ENCODE measurements around the gene BABAM2. TPM values are rescaled to one million over a fixed set of nuclear protein-coding genes. Genes with fewer than 3 reads are reported as not detected.

Gene BABAM2
- total RNA-seq, 1 donor from 2014 or later: 34.6 TPM

DNA sequence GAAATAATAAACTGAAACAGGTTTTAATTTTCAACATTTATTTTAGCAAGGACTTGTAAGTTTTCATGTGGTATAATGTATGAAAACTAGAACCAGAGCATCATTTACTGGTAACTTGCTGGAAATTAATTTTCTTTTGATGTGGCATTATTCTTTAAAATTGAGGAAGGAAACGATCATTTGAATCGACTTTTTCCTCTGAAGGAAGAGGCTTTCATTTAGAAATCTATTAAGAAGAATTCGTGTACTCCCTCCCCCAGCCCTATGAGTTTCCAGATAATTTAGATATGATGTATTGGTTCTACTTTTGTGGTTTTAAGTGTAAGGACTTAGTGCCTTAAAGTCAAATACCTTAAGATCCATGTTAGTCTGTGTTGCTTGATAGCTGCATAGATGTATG is 2.5 kb downstream of the BABAM2 start:
- Mint-ChIP-seq H3K27ac (no peak overlapping the region), H3K36me3 (peaks cover 8% of the 10 kb centered on the region), H3K4me1 (peaks cover 17% of the 10 kb centered on the region), H3K9me3 (no peaks in the 10 kb centered on the region), H3K27me3 (ENCODE audit: insufficient read depth, low read depth) (peaks cover 2% of the 10 kb centered on the region), H3K4me3 (no peak overlapping the region)
- Histone ChIP-seq H3K27me3 (no peaks in the 10 kb centered on the region), H3K9me3 (ENCODE audit: low read depth) (no peaks in the 10 kb centered on the region), H3K4me2 (no peak overlapping the region), H3K79me2 (ENCODE audit: low read depth) (peaks cover 31% of the 10 kb centered on the region), H3K9ac (no peak overlapping the region), H3K4me3 (no peak overlapping the region), H3K4me1 (peaks cover 7% of the 10 kb centered on the region), H3K27ac (no peak overlapping the region), H2AFZ (replicated peaks) (no peak overlapping the region), H3K36me3 (peaks cover 9% of the 10 kb centered on the region), H3F3A (ENCODE audit: low read depth) (peaks cover 8% of the 10 kb centered on the region), H4K20me1 (ENCODE audit: low read depth) (no peaks in the 10 kb centered on the region)
- TF ChIP-seq EZH2phosphoT487 (IDR thresholded peaks at IDR 0.05): no peak
- no peak for TF ChIP-seq CTCF (IDR thresholded peaks at IDR 0.05)
- no peak for TF ChIP-seq EZH2 (IDR thresholded peaks at IDR 0.05)
- DNase-seq (ENCODE audit: low spot score): no peak

DNA sequence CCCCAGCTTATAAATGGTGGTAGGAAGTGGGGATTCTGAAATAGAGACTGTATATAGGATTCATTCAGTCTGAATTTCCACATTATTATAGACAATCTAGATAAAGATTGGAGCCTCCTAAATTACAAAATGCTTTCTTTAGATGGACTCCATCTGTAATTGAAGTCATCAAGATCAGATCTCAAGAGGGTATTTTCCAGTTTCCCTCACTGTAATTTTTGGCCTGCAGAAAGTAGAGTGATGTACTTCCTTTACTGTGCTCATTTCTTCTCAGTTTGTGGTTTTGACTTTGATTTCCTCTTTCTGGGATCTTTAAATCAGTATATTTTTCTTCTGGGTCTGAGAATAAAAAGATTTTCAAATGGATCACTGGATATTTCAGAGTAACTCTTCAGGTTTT is 7.2 kb downstream of the BABAM2 start:
- H3K27ac ChIP-seq: no peak overlapping the region
- no peaks in the 10 kb centered on the region for H3K4me1 Mint-ChIP-seq
- no peak overlapping the region for H3K4me2 ChIP-seq
- H3K4me3 Mint-ChIP-seq: no peak overlapping the region
- no peak for DNase-seq (ENCODE audit: low spot score)
- H3K79me2 ChIP-seq (ENCODE audit: low read depth): peaks cover 9% of the 10 kb centered on the region
- peaks cover 9% of the 10 kb centered on the region for H3K36me3 ChIP-seq
- no peaks in the 10 kb centered on the region for H3F3A ChIP-seq (ENCODE audit: low read depth)
- H3K9ac ChIP-seq: no peak overlapping the region
- H3K4me3 ChIP-seq: no peak overlapping the region
- no peak overlapping the region for H2AFZ ChIP-seq (replicated peaks)
- TF ChIP-seq CTCF (IDR thresholded peaks at IDR 0.05): no peak
- TF ChIP-seq EZH2 (IDR thresholded peaks at IDR 0.05): no peak
- no peak for TF ChIP-seq EZH2phosphoT487 (IDR thresholded peaks at IDR 0.05)
- H3K9me3 Mint-ChIP-seq: no peaks in the 10 kb centered on the region
- H3K27ac Mint-ChIP-seq: no peak overlapping the region
- no peaks in the 10 kb centered on the region for H3K27me3 ChIP-seq
- peaks cover 10% of the 10 kb centered on the region for H3K36me3 Mint-ChIP-seq
- no peaks in the 10 kb centered on the region for H3K4me1 ChIP-seq
- H4K20me1 ChIP-seq (ENCODE audit: low read depth): no peaks in the 10 kb centered on the region
- no peaks in the 10 kb centered on the region for H3K9me3 ChIP-seq (ENCODE audit: low read depth)
- no peaks in the 10 kb centered on the region for H3K27me3 Mint-ChIP-seq (ENCODE audit: insufficient read depth, low read depth)

DNA sequence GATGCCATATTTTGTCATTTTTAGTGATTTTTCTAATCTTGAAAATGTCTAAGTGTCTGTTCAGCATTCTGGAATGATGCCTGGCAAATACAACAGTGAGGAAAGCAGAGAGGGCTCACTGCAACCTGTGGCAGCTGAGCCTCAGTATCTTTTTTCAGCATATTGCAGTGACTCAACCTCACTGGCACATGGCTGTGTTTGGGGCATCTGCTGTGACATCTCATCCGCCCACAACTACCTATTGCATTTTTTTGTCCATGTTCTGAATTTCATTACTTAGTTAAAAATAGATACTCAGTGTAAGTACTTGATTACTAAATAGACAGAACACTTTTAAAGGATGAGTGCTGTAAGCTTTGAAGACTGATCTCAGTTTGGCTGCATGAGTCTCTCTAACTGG is 10.7 kb downstream of the BABAM2 start:
- H2AFZ ChIP-seq (replicated peaks): no peak overlapping the region
- Mint-ChIP-seq H3K4me1 (no peaks in the 10 kb centered on the region), H3K9me3 (no peaks in the 10 kb centered on the region), H3K4me3 (no peak overlapping the region), H3K27me3 (ENCODE audit: insufficient read depth, low read depth) (no peaks in the 10 kb centered on the region), H3K36me3 (peaks cover 7% of the 10 kb centered on the region), H3K27ac (no peak overlapping the region)
- H4K20me1 ChIP-seq (ENCODE audit: low read depth): no peaks in the 10 kb centered on the region
- H3K4me3 ChIP-seq: no peak overlapping the region
- TF ChIP-seq EZH2 (IDR thresholded peaks at IDR 0.05) (no peak), EZH2phosphoT487 (IDR thresholded peaks at IDR 0.05) (no peak), CTCF (IDR thresholded peaks at IDR 0.05) (no peak)
- no peak overlapping the region for H3K4me2 ChIP-seq
- no peaks in the 10 kb centered on the region for H3K36me3 ChIP-seq
- H3K9me3 ChIP-seq (ENCODE audit: low read depth): no peaks in the 10 kb centered on the region
- H3K4me1 ChIP-seq: no peaks in the 10 kb centered on the region
- H3F3A ChIP-seq (ENCODE audit: low read depth): no peaks in the 10 kb centered on the region
- H3K79me2 ChIP-seq (ENCODE audit: low read depth): no peaks in the 10 kb centered on the region
- no peak overlapping the region for H3K27ac ChIP-seq
- H3K9ac ChIP-seq: no peak overlapping the region
- no peaks in the 10 kb centered on the region for H3K27me3 ChIP-seq
- DNase-seq (ENCODE audit: low spot score): no peak

All from neural progenitor cell (in vitro differentiated cells).